Gastroesophageal sphincter (tissue), 3 donors: Measurements from ENCODE around the gene RASGRP4.
A peak's percentile ranks its signal among the peaks of the same experiment; 100 is the strongest.

Source experiments
- CTCF ChIP-seq, 4 experiments: fragments of 200-600 bp in 2 of 4; fragments of 450-650 bp in 2 of 4; sonication (generic) in 1 of 4; IDR thresholded peaks; one replicate each; pipeline ENCODE4 v1.5.1; 2017 to 2019; ENCODE audit warnings: antibody characterized with exemption in 4 of 4, mild to moderate bottlenecking in 2 of 4, moderate library complexity in 2 of 4
- POLR2A ChIP-seq, 2 donors: fragments of 450-650 bp; IDR thresholded peaks; one replicate each; pipeline ENCODE4 v1.6.1; 2017; ENCODE audit warnings: antibody characterized with exemption in 2 of 2, mild to moderate bottlenecking in 2 of 2, moderate library complexity in 1 of 2
- POLR2AphosphoS5 ChIP-seq: sonication (generic); formaldehyde crosslinking; IDR thresholded peaks from one replicate; pipeline ENCODE4 v1.6.1; 2017; ENCODE audit warnings: antibody characterized with exemption

GRCh38 chr19:38402967-38403674 lies 22.9 kb downstream of the RASGRP4 start, which contains the start of gene FAM98C:
- TF ChIP-seq CTCF (IDR thresholded peaks at IDR 0.05) (peak in 3 of 4 experiments; percentile 97 to 99 (median 99)), POLR2AphosphoS5 (peak; percentile 19), POLR2A (IDR thresholded peaks at IDR 0.05) (peak in 1 of 2 donors; percentile 6)
